ENCODE data around the gene CLK3.

The CLK3 gene

DNA sequence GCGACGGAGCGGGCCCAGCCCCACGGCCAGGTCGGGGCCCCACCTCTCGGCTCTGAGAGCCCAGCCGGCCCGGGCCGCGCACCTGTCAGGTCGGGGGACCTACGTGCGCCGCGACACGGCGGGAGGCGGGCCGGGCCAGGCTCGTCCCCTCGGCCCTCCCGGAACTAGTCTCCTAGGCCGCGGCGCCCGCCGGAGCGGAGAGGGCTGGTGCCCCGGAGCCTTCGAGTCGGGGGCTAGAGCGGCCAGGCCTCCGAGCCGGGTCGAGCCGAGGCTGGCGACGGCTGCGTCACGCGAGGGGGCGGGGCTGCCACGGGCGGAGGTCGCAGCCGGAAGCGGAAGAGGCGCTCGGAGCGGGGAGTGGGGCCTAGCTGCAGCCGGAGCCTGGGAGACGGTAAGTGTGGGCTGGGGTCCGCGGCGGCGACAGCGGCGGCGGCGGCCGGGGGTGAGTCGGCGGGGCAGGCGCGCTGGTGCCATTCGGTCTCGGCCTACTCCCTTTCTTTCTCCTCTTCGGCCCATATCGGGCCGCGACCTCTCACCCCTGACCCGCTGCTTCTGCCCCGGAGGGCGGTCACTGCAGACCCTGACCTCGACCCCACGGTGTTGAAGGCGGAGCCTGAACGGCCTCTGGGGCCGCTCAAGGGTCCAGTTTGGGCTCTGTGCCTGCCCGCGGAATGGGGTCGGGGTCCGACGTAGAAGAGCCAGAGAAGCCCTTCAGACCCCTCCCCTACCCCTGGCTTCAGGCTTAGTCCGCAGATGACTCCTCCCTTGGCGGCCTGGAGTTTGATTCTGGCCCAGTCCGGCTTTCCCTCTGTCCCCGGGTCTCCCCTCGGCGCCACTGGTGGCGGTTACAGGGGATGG is at the start of gene CLK3:
TSS of gene CLK3 (plus strand) at position 329 of the 858 bp plus-strand sequence. CDS start 3,361 bp downstream, outside the sequence.
- H3K9me3 ChIP-seq (ENCODE audit: control insufficient read depth, insufficient read depth, low read length), result no peaks in the 10 kb centered on the region
- peak; percentile 81 for DNase-seq (ENCODE audit: low read depth, low spot score)
- H3K27ac ChIP-seq (ENCODE audit: low read length), result no peak within 1 kb of the TSS
- WGBS (ENCODE audit: insufficient coverage, insufficient read length), result no CpG with 5 or more reads among the region's 91 CpGs
- H3K4me1 ChIP-seq (ENCODE audit: control insufficient read depth, insufficient read depth, low read length), result no peaks in the 10 kb centered on the region
- H3K4me3 ChIP-seq (ENCODE audit: low read length), result peak within 1 kb of the TSS; percentile 92
- H3K27me3 ChIP-seq (ENCODE audit: control insufficient read depth, insufficient read depth, low read length), result no peaks in the 10 kb centered on the region
- peaks cover 15% of the 10 kb centered on the region for H3K36me3 ChIP-seq (ENCODE audit: control insufficient read depth, insufficient read depth, low read length)

DNA sequence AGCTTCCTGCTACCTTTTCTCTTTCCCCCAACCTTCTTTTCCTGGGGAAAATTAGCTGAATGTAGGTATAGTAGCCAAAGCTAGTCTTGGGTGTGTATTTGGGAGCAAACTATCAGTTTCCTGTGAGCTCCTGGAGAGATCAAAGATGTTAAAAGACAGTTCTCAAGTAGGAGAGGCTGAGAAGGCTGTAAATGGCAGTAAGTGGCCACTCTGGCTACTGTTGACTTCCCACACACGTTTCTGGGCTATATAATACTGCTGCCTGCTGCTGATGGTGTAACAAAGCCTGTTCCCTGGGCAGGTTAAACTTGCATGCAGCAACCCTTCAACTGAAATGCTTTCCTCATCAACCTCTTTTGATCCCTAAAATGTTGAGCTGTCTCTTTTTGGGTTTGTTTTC is 47.0 kb upstream of the CLK3 start:
- Histone ChIP-seq H3K4me3 (ENCODE audit: low read length) (no peak overlapping the region), H3K4me1 (ENCODE audit: control insufficient read depth, insufficient read depth, low read length) (no peaks in the 10 kb centered on the region), H3K27me3 (ENCODE audit: control insufficient read depth, insufficient read depth, low read length) (no peaks in the 10 kb centered on the region), H3K27ac (ENCODE audit: low read length) (no peak overlapping the region), H3K36me3 (ENCODE audit: control insufficient read depth, insufficient read depth, low read length) (peaks cover 20% of the 10 kb centered on the region; the same call in 1 of the 2 replicates), H3K9me3 (ENCODE audit: control insufficient read depth, insufficient read depth, low read length) (no peaks in the 10 kb centered on the region)
- no peak for DNase-seq (ENCODE audit: low read depth, low spot score)
- whole genome bisulfite sequencing (ENCODE audit: insufficient coverage, insufficient read length), result no CpG with 5 or more reads among the region's 1 CpG

DNA sequence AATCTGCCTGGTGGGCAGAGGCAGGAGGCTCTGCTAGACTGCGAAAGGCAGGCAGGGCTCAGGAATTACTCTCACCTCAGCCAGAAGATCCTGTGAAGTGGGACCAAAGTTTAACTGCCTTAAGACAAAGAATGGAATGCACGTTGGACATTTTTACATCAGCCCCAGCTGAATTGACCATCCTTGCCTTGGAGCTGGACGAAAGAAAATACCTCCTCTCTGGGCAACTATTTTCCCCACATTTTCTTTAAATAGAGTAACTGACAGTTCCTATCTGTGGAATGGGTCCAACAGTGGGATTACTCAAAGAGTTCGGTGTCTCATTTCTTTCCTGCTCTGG is 45.9 kb upstream of the CLK3 start:
- no peaks in the 10 kb centered on the region for H3K27me3 ChIP-seq (ENCODE audit: control insufficient read depth, insufficient read depth, low read length)
- no peak overlapping the region for H3K27ac ChIP-seq (ENCODE audit: low read length)
- H3K9me3 ChIP-seq (ENCODE audit: control insufficient read depth, insufficient read depth, low read length), result no peaks in the 10 kb centered on the region
- no peaks in the 10 kb centered on the region for H3K4me1 ChIP-seq (ENCODE audit: control insufficient read depth, insufficient read depth, low read length)
- no CpG with 5 or more reads among the region's 4 CpGs for WGBS (ENCODE audit: insufficient coverage, insufficient read length)
- no peak overlapping the region for H3K4me3 ChIP-seq (ENCODE audit: low read length)
- H3K36me3 ChIP-seq (ENCODE audit: control insufficient read depth, insufficient read depth, low read length), result peaks cover 21% of the 10 kb centered on the region; the same call in 1 of the 2 replicates
- no peak for DNase-seq (ENCODE audit: low read depth, low spot score)

DNA sequence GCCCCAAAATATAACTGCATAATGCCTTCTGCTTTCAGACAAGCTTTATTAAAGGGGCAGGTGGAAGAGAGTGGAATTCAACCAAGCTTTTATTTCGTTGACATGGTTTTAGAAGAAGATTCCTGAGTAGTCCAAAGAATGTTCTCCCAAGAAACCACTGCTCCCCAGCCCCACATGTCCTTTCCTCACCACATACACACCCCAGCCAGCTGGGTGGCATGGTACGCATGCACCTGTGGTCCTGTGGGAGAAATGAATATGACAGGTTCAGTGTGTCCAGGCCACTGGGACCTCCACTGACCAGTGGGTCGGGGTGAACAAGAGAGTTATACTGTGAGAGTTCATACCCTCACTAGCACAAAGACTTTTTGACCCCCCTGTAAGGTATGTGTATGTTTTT is 44.4 kb upstream of the CLK3 start:
- H3K4me1 ChIP-seq (ENCODE audit: control insufficient read depth, insufficient read depth, low read length), result no peaks in the 10 kb centered on the region
- peaks cover 29% of the 10 kb centered on the region; the same call in 1 of the 2 replicates for H3K36me3 ChIP-seq (ENCODE audit: control insufficient read depth, insufficient read depth, low read length)
- no peak for DNase-seq (ENCODE audit: low read depth, low spot score)
- H3K4me3 ChIP-seq (ENCODE audit: low read length), result no peak overlapping the region
- no CpG with 5 or more reads among the region's 3 CpGs for WGBS (ENCODE audit: insufficient coverage, insufficient read length)
- H3K27me3 ChIP-seq (ENCODE audit: control insufficient read depth, insufficient read depth, low read length), result no peaks in the 10 kb centered on the region
- no peak overlapping the region for H3K27ac ChIP-seq (ENCODE audit: low read length)
- no peaks in the 10 kb centered on the region for H3K9me3 ChIP-seq (ENCODE audit: control insufficient read depth, insufficient read depth, low read length)

DNA sequence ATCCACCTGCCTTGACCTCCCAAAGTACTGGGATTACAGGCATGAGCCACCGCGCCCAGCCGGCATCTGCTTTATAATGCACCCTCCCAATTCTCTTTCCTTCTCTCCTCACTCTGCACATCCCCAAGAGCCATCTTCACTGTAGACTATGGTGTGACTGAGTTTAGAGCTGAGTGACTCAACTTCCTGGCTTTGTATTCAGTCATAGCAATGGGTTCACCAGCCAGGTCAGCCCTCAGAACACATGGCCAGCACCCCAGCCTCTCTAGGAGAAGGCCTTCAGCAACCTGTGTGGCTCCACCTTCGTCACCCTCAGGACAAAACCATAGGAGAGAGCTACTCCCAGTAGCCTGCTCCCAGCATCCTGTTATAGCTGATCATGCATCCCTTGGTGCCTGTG is 41.6 kb upstream of the CLK3 start:
- H3K27ac ChIP-seq (ENCODE audit: low read length), result no peak overlapping the region
- WGBS (ENCODE audit: insufficient coverage, insufficient read length), result no CpG with 5 or more reads among the region's 4 CpGs
- no peaks in the 10 kb centered on the region for H3K4me1 ChIP-seq (ENCODE audit: control insufficient read depth, insufficient read depth, low read length)
- DNase-seq (ENCODE audit: low read depth, low spot score), result no peak
- no peaks in the 10 kb centered on the region for H3K27me3 ChIP-seq (ENCODE audit: control insufficient read depth, insufficient read depth, low read length)
- H3K36me3 ChIP-seq (ENCODE audit: control insufficient read depth, insufficient read depth, low read length), result peaks cover 37% of the 10 kb centered on the region
- no peaks in the 10 kb centered on the region for H3K9me3 ChIP-seq (ENCODE audit: control insufficient read depth, insufficient read depth, low read length)
- H3K4me3 ChIP-seq (ENCODE audit: low read length), result no peak overlapping the region

DNA sequence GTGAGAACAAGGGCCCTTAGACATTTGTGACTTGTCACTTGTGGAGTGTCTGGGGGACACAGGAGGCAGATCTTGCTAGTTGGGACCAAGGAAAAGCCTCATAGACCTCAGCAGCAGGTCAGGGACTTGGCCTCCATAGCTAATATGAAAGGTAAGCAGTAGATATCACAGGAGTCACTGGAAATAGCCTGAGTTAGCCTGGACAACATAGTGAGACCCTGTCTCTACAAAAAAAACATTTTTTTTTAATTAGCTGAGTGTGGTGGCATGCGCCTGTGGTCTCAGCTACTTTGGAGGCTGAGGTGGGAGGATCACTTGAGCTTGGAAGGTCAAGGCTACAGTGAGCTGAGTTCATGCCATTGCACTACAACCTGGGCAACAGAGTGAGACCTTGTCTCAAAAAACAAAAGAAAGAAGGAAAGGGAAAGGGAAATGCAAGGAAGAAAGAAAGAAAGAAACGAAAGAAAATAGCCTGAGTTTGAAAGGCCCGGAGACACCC is 37.1 kb upstream of the CLK3 start:
- DNase-seq (ENCODE audit: low read depth, low spot score), result no peak
- WGBS (ENCODE audit: insufficient coverage, insufficient read length), result no CpG with 5 or more reads among the region's 3 CpGs
- Histone ChIP-seq H3K36me3 (ENCODE audit: control insufficient read depth, insufficient read depth, low read length) (peaks cover 24% of the 10 kb centered on the region), H3K4me3 (ENCODE audit: low read length) (no peak overlapping the region), H3K27ac (ENCODE audit: low read length) (no peak overlapping the region), H3K27me3 (ENCODE audit: control insufficient read depth, insufficient read depth, low read length) (no peaks in the 10 kb centered on the region), H3K9me3 (ENCODE audit: control insufficient read depth, insufficient read depth, low read length) (no peaks in the 10 kb centered on the region), H3K4me1 (ENCODE audit: control insufficient read depth, insufficient read depth, low read length) (no peaks in the 10 kb centered on the region)

DNA sequence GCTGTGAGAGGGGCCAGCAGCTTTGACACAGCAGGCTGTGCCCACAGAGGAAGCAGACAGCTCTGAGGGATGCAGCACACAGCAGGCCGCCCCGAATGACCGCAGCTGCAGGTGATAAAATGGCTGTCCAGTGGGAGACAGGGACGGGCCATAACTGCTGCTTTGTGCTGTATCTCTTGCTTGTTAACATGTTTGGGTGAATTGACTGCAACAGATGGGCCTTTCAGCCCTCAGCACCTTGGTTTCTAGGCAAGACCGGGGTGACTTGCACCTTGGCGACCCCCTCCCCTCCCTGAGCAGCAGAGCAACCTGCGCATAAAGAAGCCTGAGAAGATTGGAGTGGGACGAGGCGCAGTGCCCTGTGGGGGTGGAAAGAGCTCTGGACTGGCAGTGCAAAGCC is 36.6 kb upstream of the CLK3 start:
- WGBS (ENCODE audit: insufficient coverage, insufficient read length), result no CpG with 5 or more reads among the region's 9 CpGs
- H3K27ac ChIP-seq (ENCODE audit: low read length), result no peak overlapping the region
- H3K36me3 ChIP-seq (ENCODE audit: control insufficient read depth, insufficient read depth, low read length), result peaks cover 23% of the 10 kb centered on the region

DNA sequence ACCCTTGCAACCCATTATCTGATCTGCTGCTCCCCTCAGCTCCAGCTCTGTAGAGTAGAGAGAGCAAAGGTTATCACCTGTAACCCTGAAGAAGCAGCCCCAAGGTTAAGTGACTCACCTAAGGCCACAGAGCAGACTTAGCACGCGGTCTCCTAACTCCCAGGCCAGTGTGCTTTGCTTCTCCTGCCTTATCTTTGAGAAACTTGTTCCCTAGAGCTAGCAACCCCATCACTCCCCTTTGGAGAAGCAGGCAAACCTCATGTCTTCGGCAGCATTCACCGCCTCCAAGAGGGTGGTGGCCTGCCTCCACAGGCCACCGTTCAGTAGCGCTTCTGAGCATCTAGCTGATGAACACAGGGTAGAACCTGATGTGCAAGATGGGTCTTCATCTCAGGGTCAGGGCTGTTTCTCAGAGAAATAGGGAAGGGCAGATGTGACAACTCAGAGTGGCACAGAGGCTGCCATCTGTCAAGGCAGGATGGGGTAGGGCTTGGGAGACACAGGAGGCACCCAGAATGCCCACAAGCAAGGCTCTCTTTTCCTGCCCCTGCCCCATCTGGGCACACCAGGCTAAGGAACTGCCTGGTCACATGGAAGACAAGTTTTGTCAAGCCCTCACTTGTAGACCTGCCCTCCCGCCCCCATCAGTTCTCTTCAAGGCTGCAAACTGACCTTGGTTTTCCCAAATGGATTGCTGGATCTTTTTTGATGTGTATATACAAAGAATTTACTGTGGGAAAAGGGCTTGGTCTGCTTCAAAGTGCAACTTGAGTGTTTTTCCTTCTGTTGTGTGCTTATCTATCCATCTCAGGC is 34.9 kb upstream of the CLK3 start:
- Histone ChIP-seq H3K9me3 (ENCODE audit: control insufficient read depth, insufficient read depth, low read length) (no peaks in the 10 kb centered on the region), H3K4me3 (ENCODE audit: low read length) (no peak overlapping the region), H3K4me1 (ENCODE audit: control insufficient read depth, insufficient read depth, low read length) (no peaks in the 10 kb centered on the region), H3K27ac (ENCODE audit: low read length) (no peak overlapping the region), H3K27me3 (ENCODE audit: control insufficient read depth, insufficient read depth, low read length) (no peaks in the 10 kb centered on the region), H3K36me3 (ENCODE audit: control insufficient read depth, insufficient read depth, low read length) (peaks cover 12% of the 10 kb centered on the region)
- WGBS (ENCODE audit: insufficient coverage, insufficient read length), result no CpG with 5 or more reads among the region's 7 CpGs
- no peak for DNase-seq (ENCODE audit: low read depth, low spot score)

More for the DNA sequence above, 36.6 kb upstream of the CLK3 start:
- DNase-seq (ENCODE audit: low read depth, low spot score), result no peak
- H3K4me3 ChIP-seq (ENCODE audit: low read length), result no peak overlapping the region
- H3K9me3 ChIP-seq (ENCODE audit: control insufficient read depth, insufficient read depth, low read length), result no peaks in the 10 kb centered on the region
- H3K4me1 ChIP-seq (ENCODE audit: control insufficient read depth, insufficient read depth, low read length), result no peaks in the 10 kb centered on the region
- no peaks in the 10 kb centered on the region for H3K27me3 ChIP-seq (ENCODE audit: control insufficient read depth, insufficient read depth, low read length)

DNA sequence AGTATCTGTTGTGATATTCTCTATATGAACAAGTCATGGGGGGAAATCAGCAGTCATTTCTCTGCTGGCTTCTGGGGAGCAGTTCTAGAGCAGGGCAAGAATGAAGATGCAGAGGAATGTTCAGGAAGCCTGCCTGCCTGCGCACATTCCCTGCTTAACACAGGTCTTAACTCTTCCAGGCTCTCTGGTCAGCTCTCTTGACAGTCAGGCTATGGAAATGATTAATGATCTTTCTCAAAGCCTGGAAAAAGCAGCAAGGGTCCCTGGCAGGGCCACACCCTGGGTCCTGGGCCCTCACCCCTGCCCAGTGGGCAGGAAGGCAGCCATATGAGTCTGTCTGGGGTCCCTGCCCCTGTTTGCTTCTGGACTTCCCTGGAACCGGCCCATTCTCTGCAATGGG is 31.4 kb upstream of the CLK3 start:
- H3K36me3 ChIP-seq (ENCODE audit: control insufficient read depth, insufficient read depth, low read length), result peaks cover 16% of the 10 kb centered on the region
- H3K9me3 ChIP-seq (ENCODE audit: control insufficient read depth, insufficient read depth, low read length), result no peaks in the 10 kb centered on the region
- no peak for DNase-seq (ENCODE audit: low read depth, low spot score)
- H3K27me3 ChIP-seq (ENCODE audit: control insufficient read depth, insufficient read depth, low read length), result no peaks in the 10 kb centered on the region
- no peak overlapping the region for H3K27ac ChIP-seq (ENCODE audit: low read length)
- H3K4me3 ChIP-seq (ENCODE audit: low read length), result no peak overlapping the region
- WGBS (ENCODE audit: insufficient coverage, insufficient read length), result no CpG with 5 or more reads among the region's 2 CpGs
- H3K4me1 ChIP-seq (ENCODE audit: control insufficient read depth, insufficient read depth, low read length), result no peaks in the 10 kb centered on the region

DNA sequence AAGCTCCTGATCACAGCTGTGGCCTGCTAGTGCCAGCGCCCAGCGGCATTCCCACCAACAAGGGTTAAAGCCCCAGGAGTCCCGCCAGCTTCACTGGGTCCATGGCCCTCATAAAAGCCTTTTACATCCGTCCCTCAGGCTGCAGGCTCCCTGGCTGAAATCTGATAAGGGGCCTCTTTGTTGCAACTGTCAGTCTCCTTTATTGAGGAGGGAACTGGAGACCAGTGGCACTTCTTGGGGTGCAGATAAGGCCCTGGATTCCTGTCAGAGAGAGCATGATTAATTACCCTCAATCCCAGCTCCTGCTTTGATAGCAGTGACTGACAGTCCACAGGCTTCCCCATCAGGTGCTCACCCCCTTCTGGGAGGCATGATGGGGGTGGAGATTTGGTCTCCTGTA is 30.9 kb upstream of the CLK3 start:
- no peak for DNase-seq (ENCODE audit: low read depth, low spot score)
- peaks cover 21% of the 10 kb centered on the region for H3K36me3 ChIP-seq (ENCODE audit: control insufficient read depth, insufficient read depth, low read length)
- H3K4me3 ChIP-seq (ENCODE audit: low read length), result no peak overlapping the region
- no peaks in the 10 kb centered on the region for H3K9me3 ChIP-seq (ENCODE audit: control insufficient read depth, insufficient read depth, low read length)
- no peak overlapping the region for H3K27ac ChIP-seq (ENCODE audit: low read length)
- WGBS (ENCODE audit: insufficient coverage, insufficient read length), result no CpG with 5 or more reads among the region's 4 CpGs
- H3K27me3 ChIP-seq (ENCODE audit: control insufficient read depth, insufficient read depth, low read length), result no peaks in the 10 kb centered on the region
- H3K4me1 ChIP-seq (ENCODE audit: control insufficient read depth, insufficient read depth, low read length), result no peaks in the 10 kb centered on the region
